ENCODE results near the gene MSH5. TPM values are rescaled to one million over a fixed set of nuclear protein-coding genes. Genes with fewer than 3 reads are reported as not detected.

The MSH5 gene
- total and polyA plus RNA-seq, 9 of the 15 experiments (the other 6 are each of a cell fraction or from before 2014, with no cell fraction given): 12.5 to 104 (median 46.6) TPM

GRCh38 chr6:31690231-31691077 is 49.4 kb upstream of the MSH5 start (continued):
- TF ChIP-seq CHAMP1 (IDR thresholded peaks at IDR 0.05): no peak
- TF ChIP-seq NRF1 (conservative IDR thresholded peaks at IDR 0.05 in 1 of 2, IDR thresholded peaks at IDR 0.05 in 1 of 2): peak in 1 of 2 experiments; percentile 23; a peak in 2 of 4 replicates
- peak in 1 of 2 experiments; percentile 1; a peak in 1 of 4 replicates for TF ChIP-seq ZMIZ1 (IDR thresholded peaks at IDR 0.05; ENCODE audit: low read depth in 2 of 2, low read length in 2 of 2)
- TF ChIP-seq KHSRP (IDR thresholded peaks at IDR 0.05): 0 out of 2 replicates have a peak, but pooled peaks have one; percentile 47
- peak; percentile 56; the same call in 1 of the 2 replicates for TF ChIP-seq MEF2D (tag; conservative IDR thresholded peaks at IDR 0.05; ENCODE audit: low read depth)
- no peak; the same call in 1 of the 2 replicates for TF ChIP-seq TCF7L2 (IDR thresholded peaks at IDR 0.05; ENCODE audit: low read depth, low read length)
- TF ChIP-seq CREB1 (IDR thresholded peaks at IDR 0.05): 0 out of 2 replicates have a peak, but pooled peaks have one; percentile 30
- 0 out of 2 replicates have a peak, but pooled peaks have one; percentile 42 for TF ChIP-seq CREB1 (CRISPR knock-in tag; IDR thresholded peaks at IDR 0.05)
- peak; percentile 95 for TF ChIP-seq EGR1 (conservative IDR thresholded peaks at IDR 0.05)
- TF ChIP-seq ARID3A (IDR thresholded peaks at IDR 0.05; ENCODE audit: borderline replicate concordance, low read depth, low read length): 0 out of 2 replicates have a peak, but pooled peaks have one; percentile 74
- TF ChIP-seq KDM5B (IDR thresholded peaks at IDR 0.05; ENCODE audit: insufficient replicate concordance, low read depth, low read length): peak; percentile 21
- TF ChIP-seq PRDM10 (IDR thresholded peaks at IDR 0.05; ENCODE audit: partially characterized antibody): peak; percentile 61
- no peak for TF ChIP-seq ZNF696 (CRISPR knock-in tag; conservative IDR thresholded peaks at IDR 0.05)
- TF ChIP-seq ZNF239 (CRISPR knock-in tag; IDR thresholded peaks at IDR 0.05): no peak
